H1 (cell line): ENCODE data around the gene MYOCOS. TPM values are rescaled to one million over a fixed set of nuclear protein-coding genes. Genes with fewer than 3 reads are reported as not detected.

Experiments used
- CTCF ChIA-PET: fragments of 300-600 bp; sonication (Branson Sonifier 250); formaldehyde crosslinking; loops from one replicate; lab custom pipeline; 2021; ENCODE audit not compliant: partially characterized antibody; lab: Charles Lee
- POLR2A ChIA-PET: fragments of 300-600 bp; sonication (Branson Sonifier 250); formaldehyde crosslinking; loops from one replicate; lab custom pipeline; 2021; ENCODE audit warnings: inconsistent platforms; ENCODE audit not compliant: partially characterized antibody; lab: Charles Lee
- DNase-seq, 2 experiments: peaks; one replicate each; pipeline versions ENCODE4 v3.0.0 to v3.0.0-alpha.2; 2010 to 2022; ENCODE audit warnings: low spot score in 2 of 2, low read depth in 1 of 2, mixed read lengths in 1 of 2
- FAIRE-seq: peaks from 2 replicates; lab custom pipeline; 2011; peaks lifted over from hg19 to GRCh38; lab: Jason Lieb, UNC
- H2AFZ ChIP-seq: 2 replicates; pipeline ENCODE4 v1.8.1; 2012; ENCODE audit warnings: low read length, inconsistent platforms
- H2AK5ac ChIP-seq: 2 replicates; pipeline ENCODE4 v1.6.1; 2013; ENCODE audit warnings: low read depth, low read length
- H2BK120ac ChIP-seq: replicated peaks from 2 replicates; pipeline ENCODE3; 2013; ENCODE audit warnings: low read depth, low read length, inconsistent platforms
- H2BK12ac ChIP-seq: 2 replicates; pipeline ENCODE4 v1.6.1; 2013; ENCODE audit warnings: low read depth, low read length
- H2BK15ac ChIP-seq: 2 replicates; pipeline ENCODE4 v1.6.1; 2013; ENCODE audit warnings: low read length
- H2BK20ac ChIP-seq: 2 replicates; pipeline ENCODE4 v1.6.1; 2013; ENCODE audit warnings: low read length
- H2BK5ac ChIP-seq: 2 replicates; pipeline ENCODE4 v1.6.1; 2013; ENCODE audit warnings: low read depth, low read length
- H3K14ac ChIP-seq: 2 replicates; pipeline ENCODE4 v1.6.1; 2013; ENCODE audit warnings: inconsistent platforms; ENCODE audit not compliant: insufficient read length
- H3K18ac ChIP-seq: 2 replicates; pipeline ENCODE4 v1.6.1; 2013; ENCODE audit warnings: low read length; ENCODE audit errors: extremely low read depth
- H3K23ac ChIP-seq: 2 replicates; pipeline ENCODE4 v1.6.1; 2013; ENCODE audit warnings: inconsistent platforms; ENCODE audit not compliant: insufficient read length
- H3K23me2 ChIP-seq: 2 replicates; pipeline ENCODE4 v1.6.1; 2013; ENCODE audit warnings: low read depth, low read length
- H3K27ac ChIP-seq: 2 replicates; pipeline ENCODE4 v1.6.1; 2011; ENCODE audit warnings: low read depth, low read length, inconsistent platforms
- H3K27me3 ChIP-seq, 4 experiments: replicated peaks in 1 of 4; 1 replicate in 1 of 4; 2 replicates in 3 of 4; pipeline versions ENCODE4 v1.6.1 to v1.8.1; 2011 to 2013; ENCODE audit warnings: low read length in 3 of 4, mild to moderate bottlenecking in 3 of 4, inconsistent platforms in 2 of 4, mixed read lengths in 2 of 4, moderate library complexity in 1 of 4; ENCODE audit not compliant: control insufficient read depth in 3 of 4, insufficient read depth in 3 of 4; ENCODE audit errors: extremely low read depth in 1 of 4
- H3K36me3 ChIP-seq, 4 experiments: 2 replicates each; pipeline versions ENCODE4 v1.6.1 to v1.8.1; 2011 to 2013; ENCODE audit warnings: mild to moderate bottlenecking in 4 of 4, low read length in 3 of 4, moderate library complexity in 2 of 4, control low read depth in 1 of 4, inconsistent platforms in 1 of 4; ENCODE audit not compliant: insufficient read depth in 4 of 4, control insufficient read depth in 2 of 4
- H3K4ac ChIP-seq: replicated peaks from 2 replicates; pipeline ENCODE3; 2013; ENCODE audit warnings: low read length, low read depth, mixed read lengths, inconsistent platforms; ENCODE audit not compliant: insufficient read length
- H3K4me1 ChIP-seq, 4 experiments: replicated peaks in 1 of 4; 1 replicate in 1 of 4; 2 replicates in 3 of 4; pipeline versions ENCODE4 v1.6.1 to v1.8.1; 2011 to 2013; ENCODE audit warnings: low read length in 3 of 4, inconsistent platforms in 2 of 4, mixed read lengths in 1 of 4; ENCODE audit not compliant: insufficient read depth in 4 of 4, control insufficient read depth in 3 of 4
- H3K4me2 ChIP-seq, 2 experiments: 2 replicates each; pipeline versions ENCODE4 v1.6.1 to v1.8.1; 2011 to 2013; ENCODE audit warnings: low read depth in 2 of 2, low read length in 2 of 2, control low read depth in 1 of 2, inconsistent platforms in 1 of 2, mild to moderate bottlenecking in 1 of 2; ENCODE audit not compliant: insufficient read depth in 1 of 2
- H3K4me3 ChIP-seq, 4 experiments: fragments of 200-600, 300-600 bp in 1 of 4; sonication (generic), shearing (Covaris generic), sonication (Bioruptor Twin) in 1 of 4; 2 replicates each; pipeline versions ENCODE4 v1.5.1 to v1.8.1; 2011 to 2016; ENCODE audit warnings: low read length in 4 of 4, low read depth in 3 of 4, control low read depth in 2 of 4, inconsistent platforms in 2 of 4, mild to moderate bottlenecking in 2 of 4, mixed read lengths in 1 of 4, moderate library complexity in 1 of 4; ENCODE audit not compliant: insufficient read depth in 2 of 4; ENCODE audit errors: extremely low read depth in 1 of 4
- H3K56ac ChIP-seq: replicated peaks from 2 replicates; pipeline ENCODE3; 2013; ENCODE audit warnings: low read depth, mild to moderate bottlenecking, mixed read lengths, low read length, inconsistent platforms; ENCODE audit not compliant: insufficient read length
- H3K79me1 ChIP-seq: 2 replicates; pipeline ENCODE4 v1.6.1; 2013; ENCODE audit warnings: low read depth, low read length, control low read depth
- H3K79me2 ChIP-seq, 2 experiments: 2 replicates each; pipeline versions ENCODE4 v1.6.1 to v1.8.1; 2012 to 2013; ENCODE audit warnings: low read length in 2 of 2, mild to moderate bottlenecking in 2 of 2, inconsistent platforms in 1 of 2; ENCODE audit not compliant: insufficient read depth in 2 of 2, control insufficient read depth in 1 of 2
- H3K9ac ChIP-seq, 4 experiments: replicated peaks in 1 of 4; 1 replicate in 1 of 4; 2 replicates in 3 of 4; pipeline versions ENCODE4 v1.6.1 to v1.8.1; 2011 to 2013; ENCODE audit warnings: low read depth in 3 of 4, low read length in 3 of 4, control low read depth in 2 of 4, mild to moderate bottlenecking in 2 of 4, moderate library complexity in 2 of 4, inconsistent platforms in 1 of 4; ENCODE audit errors: extremely low read depth in 1 of 4
- H3K9me3 ChIP-seq, 2 experiments: 2 replicates each; pipeline versions ENCODE4 v1.6.1 to v1.8.1; 2012 to 2013; ENCODE audit warnings: mild to moderate bottlenecking in 2 of 2, moderate library complexity in 2 of 2, control low read depth in 1 of 2, inconsistent platforms in 1 of 2, low read depth in 1 of 2, low read length in 1 of 2, mixed read lengths in 1 of 2; ENCODE audit not compliant: insufficient read depth in 2 of 2
- H4K20me1 ChIP-seq, 2 experiments: replicated peaks in 1 of 2; 2 replicates each; pipeline versions ENCODE3 to v1.8.1; 2011 to 2013; ENCODE audit warnings: inconsistent platforms in 2 of 2, low read length in 2 of 2, mild to moderate bottlenecking in 1 of 2; ENCODE audit not compliant: insufficient read depth in 2 of 2, control insufficient read depth in 1 of 2
- H4K5ac ChIP-seq: 2 replicates; pipeline ENCODE4 v1.6.1; 2013; ENCODE audit warnings: low read length, low read depth, mixed read lengths, inconsistent platforms; ENCODE audit not compliant: insufficient read length
- H4K8ac ChIP-seq: 2 replicates; pipeline ENCODE4 v1.8.0; 2013; ENCODE audit warnings: mild to moderate bottlenecking, moderate library complexity, low read length, inconsistent platforms; ENCODE audit not compliant: insufficient read depth; ENCODE audit errors: extremely low read depth
- H4K91ac ChIP-seq: replicated peaks from 2 replicates; pipeline ENCODE3; 2013; ENCODE audit warnings: low read length, mixed read lengths, inconsistent platforms; ENCODE audit not compliant: insufficient read length
- ATF3 ChIP-seq: IDR thresholded peaks from 2 replicates; pipeline ENCODE4 v1.6.1; 2011; ENCODE audit warnings: low read depth, mild to moderate bottlenecking, low read length; ENCODE audit not compliant: insufficient read depth
- BRCA1 ChIP-seq: IDR thresholded peaks from 2 replicates; pipeline ENCODE4 v1.6.1; 2012; ENCODE audit warnings: low read depth, low read length, improper control_type of control experiment
- CBX8 ChIP-seq: fragments of 300-800, 300-1000 bp; sonication (generic); IDR thresholded peaks from 2 replicates; pipeline ENCODE4 v1.7.1; 2016; ENCODE audit warnings: low read depth, low read length, borderline replicate concordance
- GABPA ChIP-seq: IDR thresholded peaks from 2 replicates; pipeline ENCODE4 v1.6.1; 2011; ENCODE audit warnings: mild to moderate bottlenecking, low read length, moderate library complexity, borderline replicate concordance; ENCODE audit not compliant: insufficient read depth
- MAFK ChIP-seq: IDR thresholded peaks from 2 replicates; pipeline ENCODE4 v1.6.1; 2012; ENCODE audit warnings: low read depth, mild to moderate bottlenecking, improper control_type of control experiment, low read length
- WGBS, 2 experiments: shearing (Covaris generic) in 1 of 2; methylation state at CpG; one replicate each; pipeline versions ENCODE4 v1.1.6 to v1.1.7; 2013 to 2015; ENCODE audit warnings: low lambda C conversion rate in 2 of 2, mixed read lengths in 2 of 2, inconsistent platforms in 1 of 2, low coverage in 1 of 2, missing lambda C conversion rate in 1 of 2; ENCODE audit not compliant: insufficient replicate concordance in 2 of 2, insufficient coverage in 1 of 2, insufficient read length in 1 of 2; ENCODE audit errors: extremely low coverage in 1 of 2, missing lambda C conversion rate in 1 of 2; 5-methylcytosine and 5-hydroxymethylcytosine counted together
- polyA plus RNA-seq, 7 experiments: library from polyadenylated mRNA; depleted of rRNA in 3 of 7; stranded (reverse) in 5 of 7; unstranded in 2 of 7; fragments of >200 nt in 5 of 7; fragments of 200-250 nt in 2 of 7; gene quantifications; 1 replicate in 5 of 7; 2 replicates in 1 of 7; 4 replicates in 1 of 7; pipeline versions ENCODE4 v1.2.1 to v1.2.3, GENCODE V29; 2011 to 2013; ENCODE audit warnings: missing spikeins in 2 of 7, mixed read lengths in 2 of 7
- total RNA-seq: library from RNA; stranded (reverse); fragmentation: NEBNext Ultra II Directional; extraction: Animal tissue kit (Norgen Biotek cat#: 25700); gene quantifications from 2 replicates; pipeline ENCODE4 v1.2.1, GENCODE V29; 2021

MYOCOS gene
- total and polyA plus RNA-seq, 2 of the 8 experiments (the other 6 are each of a cell fraction or from before 2014, with no cell fraction given): not detected

- TF ChIP-seq GABPA: no peak
- TF ChIP-seq ATF3: no peak
- TF ChIP-seq MAFK: no peak
- no peak for TF ChIP-seq BRCA1
- TF ChIP-seq CBX8: no peak
- H4K91ac ChIP-seq: no peak overlapping the region
- FAIRE-seq: no peak
- H3K23me2 ChIP-seq: no peaks in the 10 kb centered on the region
- H4K8ac ChIP-seq: no peak overlapping the region
- no peak overlapping the region for H3K23ac ChIP-seq
- no peaks in the 10 kb centered on the region for H4K20me1 ChIP-seq
- H2AK5ac ChIP-seq: no peak overlapping the region
- no peak overlapping the region for H3K18ac ChIP-seq
- no peak overlapping the region for H3K4ac ChIP-seq
- H3K9me3 ChIP-seq: no peaks in the 10 kb centered on the region
- no peak overlapping the region for H2BK20ac ChIP-seq
- H3K79me1 ChIP-seq: no peaks in the 10 kb centered on the region
- no peak overlapping the region for H2BK12ac ChIP-seq
- no peak overlapping the region for H3K4me3 ChIP-seq
- H3K36me3 ChIP-seq: no peaks in the 10 kb centered on the region
- H3K14ac ChIP-seq: no peak overlapping the region
- no peak overlapping the region for H3K9ac ChIP-seq
- CTCF ChIA-PET: no interaction called here
- no peak overlapping the region for H3K56ac ChIP-seq
- no peaks in the 10 kb centered on the region for H3K4me1 ChIP-seq
- DNase-seq: no peak
- no peak overlapping the region for H2BK5ac ChIP-seq
- H3K27me3 ChIP-seq: no peaks in the 10 kb centered on the region
- no peak overlapping the region for H2BK15ac ChIP-seq
- H2AFZ ChIP-seq: no peak overlapping the region
- POLR2A ChIA-PET: interaction anchor here (0.8 kb wide), 1 partner anchor 13 kb away, joined by 4 read pairs; no protein-coding TSS in a partner anchor
- H3K4me2 ChIP-seq: no peak overlapping the region
- WGBS, 2 experiments: 89% methylated on average over 2 of the region's 2 CpGs; no CpG with 5 or more reads in 1 of the 2 experiments
- no peaks in the 10 kb centered on the region for H3K79me2 ChIP-seq
- H2BK120ac ChIP-seq: no peak overlapping the region
- no peak overlapping the region for H4K5ac ChIP-seq
- no peak overlapping the region for H3K27ac ChIP-seq
Observed at GRCh38 chr1:171611306-171611705, 10.7 kb upstream of the MYOCOS start.
